HuH-7 (cell line): ENCODE results near the gene ST3GAL4.
A peak's percentile ranks its signal among the peaks of the same experiment; 100 is the strongest.

ENCODE experiments used
- DNase-seq: peaks from one replicate; pipeline ENCODE4 v3.0.0; 2011; ENCODE audit warnings: low spot score

ST3GAL4 gene

GRCh38 chr11:126408901-126409619 lies 53.6 kb downstream of the ST3GAL4 start:
- no peak for DNase-seq

GRCh38 chr11:126409620-126409985 lies 54.1 kb downstream of the ST3GAL4 start:
- DNase-seq = no peak

- DNase-seq = no peak
Observed at GRCh38 chr11:126410649-126411048, 55.2 kb downstream of the ST3GAL4 start.

GRCh38 chr11:126411971-126412381 lies 56.5 kb downstream of the ST3GAL4 start:
- peak; percentile 48 for DNase-seq

GRCh38 chr11:126413426-126413825 lies 57.9 kb downstream of the ST3GAL4 start:
- DNase-seq = no peak

GRCh38 chr11:126413843-126414405 lies 58.4 kb downstream of the ST3GAL4 start:
- no peak for DNase-seq

- DNase-seq = no peak
Observed at GRCh38 chr11:126414615-126415014, 59.1 kb downstream of the ST3GAL4 start.

- no peak for DNase-seq
Observed at GRCh38 chr11:126415128-126415527, 59.6 kb downstream of the ST3GAL4 start.

GRCh38 chr11:126415669-126416420 lies 60.4 kb downstream of the ST3GAL4 start:
- no peak for DNase-seq

GRCh38 chr11:126416542-126417090 lies 61.1 kb downstream of the ST3GAL4 start:
- DNase-seq = no peak

- no peak for DNase-seq
Observed at GRCh38 chr11:126417091-126417862, 61.8 kb downstream of the ST3GAL4 start.

GRCh38 chr11:126418887-126419286 lies 63.4 kb downstream of the ST3GAL4 start:
- DNase-seq = no peak

- no peak for DNase-seq
Observed at GRCh38 chr11:126419801-126420697, 64.6 kb downstream of the ST3GAL4 start.

- DNase-seq = no peak
Observed at GRCh38 chr11:126420698-126421256, 65.3 kb downstream of the ST3GAL4 start.

- no peak for DNase-seq
Observed at GRCh38 chr11:126421271-126421671, 65.8 kb downstream of the ST3GAL4 start.

- no peak for DNase-seq
Observed at GRCh38 chr11:126422446-126422845, 67.0 kb downstream of the ST3GAL4 start.

- DNase-seq = no peak
Observed at GRCh38 chr11:126423154-126423553, 67.7 kb downstream of the ST3GAL4 start.

- DNase-seq = no peak
Observed at GRCh38 chr11:126423743-126424142, 68.3 kb downstream of the ST3GAL4 start.

- DNase-seq = no peak
Observed at GRCh38 chr11:126424471-126425039, 69.1 kb downstream of the ST3GAL4 start.

GRCh38 chr11:126426106-126426505 lies 70.6 kb downstream of the ST3GAL4 start:
- no peak for DNase-seq
